ENCODE results near the gene ANO1.

The ANO1 gene

GRCh38 chr11:70129051-70129592 is 51.0 kb downstream of the ANO1 start:
- no peak for DNase-seq (ENCODE audit: low read depth)
- no peak for TF ChIP-seq CTCF (conservative IDR thresholded peaks at IDR 0.05; ENCODE audit: low read length)
- no peak overlapping the region for H3K4me3 ChIP-seq (ENCODE audit: low read length)

- no peak overlapping the region for H3K4me3 ChIP-seq (ENCODE audit: low read length)
- no peak for DNase-seq (ENCODE audit: low read depth)
- no peak for TF ChIP-seq CTCF (conservative IDR thresholded peaks at IDR 0.05; ENCODE audit: low read length)
These were observed 52.5 kb downstream of the ANO1 start for GRCh38 chr11:70130636-70131035.

GRCh38 chr11:70131606-70132190 is 53.6 kb downstream of the ANO1 start:
- H3K4me3 ChIP-seq (ENCODE audit: low read length), result no peak overlapping the region
- no peak for TF ChIP-seq CTCF (conservative IDR thresholded peaks at IDR 0.05; ENCODE audit: low read length)
- DNase-seq (ENCODE audit: low read depth), result no peak

GRCh38 chr11:70132641-70133040 is 54.5 kb downstream of the ANO1 start:
- no peak overlapping the region for H3K4me3 ChIP-seq (ENCODE audit: low read length)
- no peak for TF ChIP-seq CTCF (conservative IDR thresholded peaks at IDR 0.05; ENCODE audit: low read length)
- DNase-seq (ENCODE audit: low read depth), result no peak

- no peak for TF ChIP-seq CTCF (conservative IDR thresholded peaks at IDR 0.05; ENCODE audit: low read length)
- H3K4me3 ChIP-seq (ENCODE audit: low read length), result no peak overlapping the region
- DNase-seq (ENCODE audit: low read depth), result no peak
These were observed 55.7 kb downstream of the ANO1 start for GRCh38 chr11:70133771-70134335.

GRCh38 chr11:70134490-70134889 is 56.4 kb downstream of the ANO1 start:
- no peak for DNase-seq (ENCODE audit: low read depth)
- no peak for TF ChIP-seq CTCF (conservative IDR thresholded peaks at IDR 0.05; ENCODE audit: low read length)
- H3K4me3 ChIP-seq (ENCODE audit: low read length), result no peak overlapping the region

GRCh38 chr11:70135142-70135541 is 57.0 kb downstream of the ANO1 start:
- TF ChIP-seq CTCF (conservative IDR thresholded peaks at IDR 0.05; ENCODE audit: low read length), result no peak
- DNase-seq (ENCODE audit: low read depth), result no peak
- no peak overlapping the region for H3K4me3 ChIP-seq (ENCODE audit: low read length)
